SU-DHL-6 (cell line): Measurements from ENCODE around the gene RNF223.

ENCODE experiments used
- H2AFZ ChIP-seq: fragments of 200-600 bp; sonication (generic); 2 replicates; pipeline ENCODE4 v1.6.1; 2014; ENCODE audit warnings: low read depth, mild to moderate bottlenecking, moderate library complexity, mixed read lengths, antibody characterized with exemption, low read length; ENCODE audit not compliant: severe bottlenecking
- H3F3A ChIP-seq: fragments of 200-600 bp; shearing (Covaris generic); 2 replicates; pipeline ENCODE4 v1.6.0; 2016; ENCODE audit warnings: antibody characterized with exemption, mild to moderate bottlenecking; ENCODE audit not compliant: insufficient read depth
- H3K27ac ChIP-seq: fragments of 200-600 bp; sonication (generic); 2 replicates; pipeline ENCODE4 v1.5.1; 2016; ENCODE audit warnings: low read depth, mild to moderate bottlenecking, low read length, moderate library complexity, mixed read lengths
- H3K27me3 ChIP-seq: fragments of 200-600 bp; sonication (generic), shearing (Covaris generic); 2 replicates; pipeline ENCODE4 v1.6.0; 2014; ENCODE audit warnings: mild to moderate bottlenecking, low read length
- H3K36me3 ChIP-seq: fragments of 200-600 bp; sonication (generic); 2 replicates; pipeline ENCODE4 v1.6.1; 2014; ENCODE audit warnings: mild to moderate bottlenecking, low read length, mixed read lengths
- H3K4me2 ChIP-seq: fragments of 300-600, 200-600 bp; shearing (Covaris generic), sonication (generic); 2 replicates; pipeline ENCODE4 v1.6.0; 2014; ENCODE audit warnings: low read length, low read depth, mild to moderate bottlenecking; ENCODE audit not compliant: poor library complexity, severe bottlenecking
- H3K4me3 ChIP-seq: fragments of 200-600 bp; sonication (generic); 2 replicates; pipeline ENCODE4 v1.5.1; 2014; ENCODE audit warnings: antibody characterized with exemption, low read length, mild to moderate bottlenecking, mixed read lengths; ENCODE audit not compliant: insufficient read depth, poor library complexity, severe bottlenecking
- H3K79me2 ChIP-seq: fragments of 200-600 bp; sonication (generic); 2 replicates; pipeline ENCODE4 v1.6.1; 2014; ENCODE audit warnings: mild to moderate bottlenecking, low read length, moderate library complexity; ENCODE audit not compliant: insufficient read depth
- H3K9ac ChIP-seq: fragments of 200-600 bp; sonication (generic); 2 replicates; pipeline ENCODE4 v1.7.0; 2014; ENCODE audit warnings: mild to moderate bottlenecking, low read length
- H3K9me2 ChIP-seq: fragments of 200-600 bp; sonication (generic); replicated peaks from 2 replicates; pipeline ENCODE4 v1.6.1; 2014; ENCODE audit warnings: low read length; ENCODE audit not compliant: insufficient read depth
- H3K9me3 ChIP-seq: fragments of 200-600 bp; sonication (generic); 2 replicates; pipeline ENCODE4 v1.6.1; 2014; ENCODE audit warnings: low read length, mixed read lengths; ENCODE audit not compliant: insufficient read depth
- H4K20me1 ChIP-seq: fragments of 200-600 bp; sonication (generic); 2 replicates; pipeline ENCODE4 v1.6.1; 2014; ENCODE audit warnings: low read depth, mild to moderate bottlenecking, antibody characterized with exemption, low read length, moderate library complexity, mixed read lengths
- EZH2phosphoT487 ChIP-seq: fragments of 200-600 bp; sonication (generic), shearing (Covaris generic); conservative IDR thresholded peaks from 2 replicates; pipeline ENCODE4 v1.6.1; 2018; ENCODE audit warnings: mild to moderate bottlenecking, antibody characterized with exemption, low read length, moderate library complexity, mixed read lengths
- TF ChIP-seq, protein P1 (sequence below): fragments of 200-600 bp; sonication (generic); IDR thresholded peaks from one replicate; pipeline ENCODE4 v1.5.1; 2017; ENCODE audit warnings: antibody characterized with exemption, mild to moderate bottlenecking, low read length, moderate library complexity; ENCODE audit not compliant: insufficient read depth, poor library complexity, severe bottlenecking

RNF223 gene

GRCh38 chr1:1055841-1056736, 18.0 kb downstream of the RNF223 start:
- Histone ChIP-seq H3K9ac (no peak overlapping the region), H3F3A (no peaks in the 10 kb centered on the region), H3K36me3 (no peaks in the 10 kb centered on the region), H2AFZ (no peak overlapping the region), H3K4me3 (no peak overlapping the region), H3K27ac (no peak overlapping the region), H3K79me2 (no peaks in the 10 kb centered on the region), H3K27me3 (no peaks in the 10 kb centered on the region), H3K9me3 (no peaks in the 10 kb centered on the region), H3K9me2 (no peaks in the 10 kb centered on the region), H4K20me1 (no peaks in the 10 kb centered on the region), H3K4me2 (no peak overlapping the region)
- TF ChIP-seq, protein P1, sequence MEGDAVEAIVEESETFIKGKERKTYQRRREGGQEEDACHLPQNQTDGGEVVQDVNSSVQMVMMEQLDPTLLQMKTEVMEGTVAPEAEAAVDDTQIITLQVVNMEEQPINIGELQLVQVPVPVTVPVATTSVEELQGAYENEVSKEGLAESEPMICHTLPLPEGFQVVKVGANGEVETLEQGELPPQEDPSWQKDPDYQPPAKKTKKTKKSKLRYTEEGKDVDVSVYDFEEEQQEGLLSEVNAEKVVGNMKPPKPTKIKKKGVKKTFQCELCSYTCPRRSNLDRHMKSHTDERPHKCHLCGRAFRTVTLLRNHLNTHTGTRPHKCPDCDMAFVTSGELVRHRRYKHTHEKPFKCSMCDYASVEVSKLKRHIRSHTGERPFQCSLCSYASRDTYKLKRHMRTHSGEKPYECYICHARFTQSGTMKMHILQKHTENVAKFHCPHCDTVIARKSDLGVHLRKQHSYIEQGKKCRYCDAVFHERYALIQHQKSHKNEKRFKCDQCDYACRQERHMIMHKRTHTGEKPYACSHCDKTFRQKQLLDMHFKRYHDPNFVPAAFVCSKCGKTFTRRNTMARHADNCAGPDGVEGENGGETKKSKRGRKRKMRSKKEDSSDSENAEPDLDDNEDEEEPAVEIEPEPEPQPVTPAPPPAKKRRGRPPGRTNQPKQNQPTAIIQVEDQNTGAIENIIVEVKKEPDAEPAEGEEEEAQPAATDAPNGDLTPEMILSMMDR, result no peak
- no peak for TF ChIP-seq EZH2phosphoT487

DNA sequence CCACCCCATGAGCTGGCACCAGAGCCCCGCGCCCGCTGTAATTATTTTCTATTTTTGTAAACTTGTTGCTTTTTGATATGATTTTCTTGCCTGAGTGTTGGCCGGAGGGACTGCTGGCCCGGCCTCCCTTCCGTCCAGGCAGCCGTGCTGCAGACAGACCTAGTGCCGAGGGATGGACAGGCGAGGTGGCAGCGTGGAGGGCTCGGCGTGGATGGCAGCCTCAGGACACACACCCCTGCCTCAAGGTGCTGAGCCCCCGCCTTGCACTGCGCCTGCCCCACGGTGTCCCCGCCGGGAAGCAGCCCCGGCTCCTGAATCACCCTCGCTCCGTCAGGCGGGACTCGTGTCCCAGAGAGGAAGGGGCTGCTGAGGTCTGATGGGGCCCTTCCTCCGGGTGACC, 19.1 kb downstream of the RNF223 start:
- Histone ChIP-seq H3K79me2 (no peaks in the 10 kb centered on the region), H4K20me1 (no peaks in the 10 kb centered on the region), H3K4me2 (no peak overlapping the region), H3F3A (no peaks in the 10 kb centered on the region), H3K9me2 (no peaks in the 10 kb centered on the region), H3K9ac (no peak overlapping the region), H3K27ac (no peak overlapping the region), H3K27me3 (no peaks in the 10 kb centered on the region), H2AFZ (no peak overlapping the region), H3K4me3 (no peak overlapping the region), H3K36me3 (no peaks in the 10 kb centered on the region), H3K9me3 (no peaks in the 10 kb centered on the region)
- TF ChIP-seq, protein P1, result no peak
- TF ChIP-seq EZH2phosphoT487, result no peak

DNA sequence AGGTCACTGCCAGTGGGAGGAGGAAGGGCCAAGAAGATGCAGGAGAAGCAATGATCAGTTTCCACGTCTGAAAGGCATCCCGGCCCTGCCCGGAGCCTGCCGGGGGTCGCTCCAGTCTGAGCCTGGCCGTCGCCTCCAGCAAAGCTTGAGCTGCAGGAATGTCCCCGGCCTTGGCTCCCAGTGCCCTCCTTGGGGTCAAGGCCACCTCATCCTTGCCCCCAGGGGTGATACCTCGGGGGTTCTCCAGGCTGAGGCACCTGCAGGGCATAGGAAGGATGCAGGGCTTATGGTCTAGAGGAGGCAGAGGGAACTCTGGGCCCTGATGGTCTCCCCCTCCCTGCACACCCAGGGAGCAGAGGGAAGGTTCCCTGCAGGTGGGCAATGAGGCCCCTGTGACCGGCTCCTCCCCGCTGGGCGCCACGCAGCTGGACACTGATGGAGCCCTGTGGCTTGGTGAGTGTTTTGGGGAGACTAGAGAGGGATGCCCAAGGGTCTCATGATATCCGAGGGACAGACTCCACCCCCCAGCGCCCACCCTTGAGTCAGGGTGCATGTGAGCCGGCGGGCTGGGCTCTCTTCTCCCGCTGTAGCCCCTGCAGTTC, 19.9 kb downstream of the RNF223 start:
- Histone ChIP-seq H3K9ac (no peak overlapping the region), H3K79me2 (no peaks in the 10 kb centered on the region), H3F3A (no peaks in the 10 kb centered on the region), H2AFZ (no peak overlapping the region), H3K9me2 (no peaks in the 10 kb centered on the region), H3K9me3 (no peaks in the 10 kb centered on the region), H4K20me1 (no peaks in the 10 kb centered on the region), H3K27me3 (no peaks in the 10 kb centered on the region), H3K4me2 (no peak overlapping the region), H3K27ac (no peak overlapping the region), H3K4me3 (no peak overlapping the region), H3K36me3 (no peaks in the 10 kb centered on the region)
- TF ChIP-seq EZH2phosphoT487, result no peak
- TF ChIP-seq, protein P1, result no peak
